SK-N-SH (cell line): Measurements from ENCODE around the gene TACC2. TPM values are rescaled to one million over a fixed set of nuclear protein-coding genes. Genes with fewer than 3 reads are reported as not detected.

Experiments
- CTCF ChIA-PET: fragments of 300-600, 350-600 bp; formaldehyde crosslinking; extraction: SDS; loops from one replicate; lab custom pipeline; 2021; lab: Yijun Ruan, JAX
- POLR2A ChIA-PET: fragments of 350-600 bp; sonication (Branson Sonifier 250); formaldehyde crosslinking; extraction: SDS; loops from one replicate; lab custom pipeline; 2020; ENCODE audit warnings: antibody characterized with exemption, inconsistent platforms; lab: Yijun Ruan, JAX
- DNase-seq: peaks from one replicate; pipeline ENCODE4 v3.0.0; 2012
- H2AFZ ChIP-seq: fragments of 200-600 bp; sonication (generic); 2 replicates; pipeline ENCODE4 v1.8.1; 2016; ENCODE audit warnings: antibody characterized with exemption, mild to moderate bottlenecking, low read depth
- H3F3A ChIP-seq: fragments of 200-600 bp; sonication (generic); replicated peaks from 2 replicates; pipeline ENCODE3; 2016; ENCODE audit warnings: antibody characterized with exemption, mild to moderate bottlenecking; ENCODE audit not compliant: insufficient read depth
- H3K27ac ChIP-seq, 2 experiments: fragments of 200-500 bp in 1 of 2; fragments of 200-600 bp in 1 of 2; sonication (Bioruptor generic) in 1 of 2; sonication (generic), shearing (Covaris generic) in 1 of 2; 2 replicates each; pipeline versions ENCODE4 v1.5.1 to v1.6.1; 2014 to 2016; ENCODE audit warnings: low read depth in 2 of 2, inconsistent platforms in 1 of 2, low read length in 1 of 2, mild to moderate bottlenecking in 1 of 2, mixed read lengths in 1 of 2
- H3K27me3 ChIP-seq: fragments of 200-600 bp; sonication (generic), shearing (Covaris generic); 2 replicates; pipeline ENCODE4 v1.6.1; 2016; ENCODE audit warnings: mixed run types; ENCODE audit not compliant: insufficient read depth
- H3K36me3 ChIP-seq, 2 experiments: fragments of 200-500 bp in 1 of 2; fragments of 200-600 bp in 1 of 2; sonication (Bioruptor generic) in 1 of 2; sonication (generic) in 1 of 2; replicated peaks in 1 of 2; 2 replicates each; pipeline versions ENCODE3 to v1.5.1; 2014 to 2016; ENCODE audit warnings: low read length in 1 of 2, mild to moderate bottlenecking in 1 of 2; ENCODE audit not compliant: insufficient read depth in 2 of 2, control insufficient read depth in 1 of 2
- H3K4me1 ChIP-seq, 2 experiments: fragments of 200-500 bp in 1 of 2; fragments of 200-600 bp in 1 of 2; sonication (Bioruptor generic) in 1 of 2; sonication (generic), shearing (Covaris generic) in 1 of 2; 2 replicates each; pipeline versions ENCODE4 v1.5.1 to v1.6.1; 2014 to 2016; ENCODE audit warnings: low read depth in 1 of 2, low read length in 1 of 2, mixed run types in 1 of 2; ENCODE audit not compliant: insufficient read depth in 2 of 2, control insufficient read depth in 1 of 2
- H3K4me2 ChIP-seq: fragments of 200-600 bp; sonication (generic), shearing (Covaris generic); 2 replicates; pipeline ENCODE4 v1.6.1; 2017; ENCODE audit warnings: mixed run types
- H3K4me3 ChIP-seq, 2 experiments: fragments of 200-500 bp in 1 of 2; fragments of 200-600 bp in 1 of 2; sonication (Bioruptor generic) in 1 of 2; sonication (generic), shearing (Covaris generic) in 1 of 2; 2 replicates each; pipeline versions ENCODE4 v1.5.1 to v1.8.1; 2014 to 2016; ENCODE audit warnings: low read depth in 2 of 2, inconsistent platforms in 1 of 2, low read length in 1 of 2, mild to moderate bottlenecking in 1 of 2, mixed read lengths in 1 of 2, moderate library complexity in 1 of 2
- H3K79me2 ChIP-seq: fragments of 200-600 bp; sonication (generic); 2 replicates; pipeline ENCODE4 v1.8.1; 2017; ENCODE audit warnings: mild to moderate bottlenecking; ENCODE audit not compliant: insufficient read depth
- H3K9ac ChIP-seq: fragments of 200-600 bp; sonication (generic); 2 replicates; pipeline ENCODE4 v1.6.1; 2017; ENCODE audit warnings: mixed run types
- H3K9me2 ChIP-seq: fragments of 200-600 bp; sonication (generic); 2 replicates; pipeline ENCODE4 v1.6.1; 2017; ENCODE audit warnings: mixed run types
- H3K9me3 ChIP-seq: fragments of 200-600 bp; sonication (generic); 2 replicates; pipeline ENCODE4 v1.6.1; 2017; ENCODE audit warnings: mixed run types, mild to moderate bottlenecking, moderate library complexity
- H4K20me1 ChIP-seq: fragments of 200-600 bp; sonication (generic); 2 replicates; pipeline ENCODE4 v1.6.1; 2017; ENCODE audit warnings: mild to moderate bottlenecking, mixed run types; ENCODE audit not compliant: insufficient read depth
- CHD2 ChIP-seq: fragments of 150-350 bp; IDR thresholded peaks from 2 replicates; pipeline ENCODE4 v1.6.1; 2018; ENCODE audit warnings: low read length; ENCODE audit not compliant: partially characterized antibody
- CTCF ChIP-seq: fragments of 200-600 bp; sonication (generic); IDR thresholded peaks from 2 replicates; pipeline ENCODE4 v1.6.1; 2017; ENCODE audit warnings: antibody characterized with exemption, mild to moderate bottlenecking, moderate library complexity
- ELF1 ChIP-seq: IDR thresholded peaks from 2 replicates; pipeline ENCODE4 v1.4.0; 2012
- FOSL2 ChIP-seq: IDR thresholded peaks from 2 replicates; pipeline ENCODE4 v1.4.0; 2012; ENCODE audit warnings: low read depth, mild to moderate bottlenecking, moderate library complexity, borderline replicate concordance
- FOXM1 ChIP-seq: IDR thresholded peaks from 2 replicates; pipeline ENCODE4 v1.4.0; 2012; ENCODE audit warnings: low read depth, mild to moderate bottlenecking
- GABPA ChIP-seq: IDR thresholded peaks from 2 replicates; pipeline ENCODE4 v1.4.0; 2012; ENCODE audit warnings: low read depth, mild to moderate bottlenecking
- JUND ChIP-seq: IDR thresholded peaks from 2 replicates; pipeline ENCODE4 v1.4.0; 2012
- MAX ChIP-seq: IDR thresholded peaks from 2 replicates; pipeline ENCODE4 v1.4.0; 2012; ENCODE audit warnings: low read depth
- MEF2A ChIP-seq: IDR thresholded peaks from 2 replicates; pipeline ENCODE4 v1.4.0; 2012; ENCODE audit warnings: low read depth, borderline replicate concordance
- NRF1 ChIP-seq: IDR thresholded peaks from 2 replicates; pipeline ENCODE4 v1.6.1; 2012; ENCODE audit warnings: low read depth, mild to moderate bottlenecking, low read length
- PBX3 ChIP-seq: IDR thresholded peaks from 2 replicates; pipeline ENCODE4; 2012
- POLR2AphosphoS5 ChIP-seq: IDR thresholded peaks from 2 replicates; pipeline ENCODE4 v1.6.1; 2012; ENCODE audit warnings: low read depth, low read length
- RAD21 ChIP-seq: IDR thresholded peaks from 2 replicates; pipeline ENCODE4 v1.6.1; 2012; ENCODE audit warnings: mild to moderate bottlenecking, low read length
- RCOR1 ChIP-seq: fragments of 150-350 bp; IDR thresholded peaks from 2 replicates; pipeline ENCODE4 v1.6.1; 2017; ENCODE audit warnings: antibody characterized with exemption, low read length
- RFX5 ChIP-seq: IDR thresholded peaks from 2 replicates; pipeline ENCODE4 v1.6.1; 2012; ENCODE audit warnings: mild to moderate bottlenecking, improper control_type of control experiment, low read length
- RXRA ChIP-seq: IDR thresholded peaks from 2 replicates; pipeline ENCODE4 v1.4.0; 2012; ENCODE audit warnings: low read depth, mild to moderate bottlenecking, borderline replicate concordance
- SIN3A ChIP-seq: IDR thresholded peaks from 2 replicates; pipeline ENCODE4 v1.6.1; 2012; ENCODE audit warnings: low read depth, mild to moderate bottlenecking, low read length, moderate library complexity, borderline replicate concordance
- SMC3 ChIP-seq: IDR thresholded peaks from 2 replicates; pipeline ENCODE4 v1.6.1; 2012; ENCODE audit warnings: low read depth, low read length, improper control_type of control experiment
- TAF1 ChIP-seq: IDR thresholded peaks from 2 replicates; pipeline ENCODE4 v1.6.1; 2012; ENCODE audit warnings: low read depth, mild to moderate bottlenecking, low read length, moderate library complexity, borderline replicate concordance
- TCF12 ChIP-seq: IDR thresholded peaks from 2 replicates; pipeline ENCODE4 v1.4.0; 2012
- TEAD4 ChIP-seq: IDR thresholded peaks from 2 replicates; pipeline ENCODE4 v1.4.0; 2012; ENCODE audit warnings: mild to moderate bottlenecking, borderline replicate concordance; ENCODE audit not compliant: insufficient read depth
- USF1 ChIP-seq: IDR thresholded peaks from 2 replicates; pipeline ENCODE4 v1.4.0; 2012; ENCODE audit warnings: low read depth, borderline replicate concordance
- YY1 ChIP-seq: IDR thresholded peaks from 2 replicates; pipeline ENCODE4 v1.4.0; 2012; ENCODE audit warnings: low read depth, mild to moderate bottlenecking
- ZBTB33 ChIP-seq: IDR thresholded peaks from 2 replicates; pipeline ENCODE4 v1.4.0; 2012; ENCODE audit warnings: low read depth, borderline replicate concordance
- WGBS: methylation state at CpG from one replicate; pipeline ENCODE4 v1.1.6; 2017; ENCODE audit warnings: low lambda C conversion rate; 5-methylcytosine and 5-hydroxymethylcytosine counted together
- polyA plus RNA-seq, 3 experiments: library from polyadenylated mRNA; depleted of rRNA; stranded (reverse); fragments of >200 nt; gene quantifications; 2 replicates each; pipeline ENCODE4 v1.2.3, GENCODE V29; 2012

Gene TACC2
- polyA plus RNA-seq, 1 of the 3 experiments (the other 2 are of a cell fraction), result 8.8 TPM

GRCh38 chr10:122139627-122140170, 150.7 kb downstream of the TACC2 start (continued):
- TF ChIP-seq GABPA (no peak), FOSL2 (no peak), CTCF (no peak), RFX5 (no peak), CHD2 (peak; percentile 93), PBX3 (peak; percentile 75), TCF12 (peak; percentile 95), RXRA (no peak; the same call in 1 of the 2 replicates)

- Histone ChIP-seq H3K9me3 (no peaks in the 10 kb centered on the region), H3F3A (peaks cover 31% of the 10 kb centered on the region), H3K36me3 (peaks cover 0 to 3% of the 10 kb centered on the region in 2 experiments), H3K4me3 (no peak overlapping the region), H3K27ac (peak overlapping the region; percentile 95 to 100), H4K20me1 (no peaks in the 10 kb centered on the region), H3K9me2 (no peaks in the 10 kb centered on the region), H2AFZ (peak overlapping the region; percentile 35; the same call in 1 of the 2 replicates), H3K4me1 (peaks cover 33 to 73% of the 10 kb centered on the region in 2 experiments), H3K27me3 (no peaks in the 10 kb centered on the region), H3K4me2 (peak overlapping the region; percentile 68; the same call in 1 of the 2 replicates), H3K9ac (peak overlapping the region; percentile 61; the same call in 1 of the 2 replicates), H3K79me2 (no peaks in the 10 kb centered on the region)
- WGBS, result 26% methylated on average over 4 of the region's 9 CpGs
- peak; percentile 50 for DNase-seq
- ChIA-PET POLR2A (interaction anchor here (0.6 to 5.9 kb wide), 17 partner anchors 8 to 266 kb away, joined by 3 to 90 read pairs (median 5); partner anchors contain the start of genes ATE1 and NSMCE4A), CTCF (interaction anchor here (0.8 to 7.2 kb wide), 13 partner anchors 15 to 425 kb away, joined by 3 to 111 read pairs (median 7); partner anchors contain the start of gene NSMCE4A)
- TF ChIP-seq RCOR1 (peak; percentile 83; the same call in 1 of the 2 replicates), USF1 (no peak), NRF1 (no peak), CTCF (0 out of 2 replicates have a peak, but pooled peaks have one; percentile 4), GABPA (no peak), SMC3 (no peak), MAX (no peak), YY1 (no peak), SIN3A (no peak), TAF1 (no peak), ZBTB33 (no peak), MEF2A (no peak), RAD21 (peak; percentile 14; the same call in 1 of the 2 replicates), TEAD4 (no peak), FOXM1 (no peak), JUND (no peak), POLR2AphosphoS5 (no peak), RXRA (no peak), ELF1 (no peak), CHD2 (no peak)
These were observed 151.5 kb downstream of the TACC2 start for GRCh38 chr10:122140461-122140902.
